GM12878 (cell line): ENCODE measurements around the gene BDKRB2. TPM values are rescaled to one million over a fixed set of nuclear protein-coding genes. Genes with fewer than 3 reads are reported as not detected.

Experiments used
- ATAC-seq: fragments of 200-7000 bp; cut with Tn5 transposase; 3 replicates; pipeline ENCODE4 v1.9.1; 2020; ENCODE audit warnings: mild to moderate bottlenecking, moderate library complexity
- BruUV-seq: library from RNA; stranded (reverse); fragments of 400-500 nt; replicated peaks from 2 replicates; lab custom pipeline; 2021; lab: Mats Ljungman, UMichigan
- CTCF ChIA-PET: fragments of 300-600 bp; sonication (Branson Sonifier 250); formaldehyde crosslinking; extraction: SDS; loops from one replicate; lab custom pipeline; 2021; ENCODE audit warnings: inconsistent platforms; lab: Yijun Ruan, JAX
- POLR2A ChIA-PET: fragments of 350-600 bp; formaldehyde crosslinking; extraction: SDS; loops from one replicate; lab custom pipeline; 2021; ENCODE audit warnings: inconsistent platforms; lab: Charles Lee
- RAD21 ChIA-PET: fragments of 300-600 bp; sonication (Branson Sonifier 250); formaldehyde crosslinking; loops from one replicate; lab custom pipeline; 2023; ENCODE audit warnings: antibody characterized with exemption; ENCODE audit not compliant: unreplicated experiment; lab: Charles Lee
- SMC1A ChIA-PET: fragments of 300-600 bp; sonication (Branson Sonifier 250); formaldehyde crosslinking; loops from one replicate; lab custom pipeline; 2023; ENCODE audit not compliant: unreplicated experiment, uncharacterized antibody; lab: Charles Lee
- DNase-seq: peaks from one replicate; pipeline ENCODE4 v3.0.0-alpha.2; 2011; ENCODE audit warnings: low read depth, low spot score
- FAIRE-seq: peaks from 3 replicates; lab custom pipeline; 2011; peaks lifted over from hg19 to GRCh38; lab: Jason Lieb, UNC
- H2AFZ ChIP-seq: 2 replicates; pipeline ENCODE4 v1.6.0; 2011; ENCODE audit warnings: low read depth, low read length, control low read depth; ENCODE audit not compliant: control insufficient read depth
- H3K27ac ChIP-seq: 2 replicates; pipeline ENCODE4 v1.5.1; 2011; ENCODE audit warnings: control low read depth; ENCODE audit not compliant: control insufficient read depth, insufficient read depth
- H3K27me3 ChIP-seq, 2 experiments: replicated peaks in 1 of 2; 2 replicates each; pipeline versions ENCODE4 v1.6.0 to v1.6.1; 2011; ENCODE audit warnings: low read length in 1 of 2; ENCODE audit not compliant: control insufficient read depth in 2 of 2, insufficient read depth in 2 of 2
- H3K36me3 ChIP-seq, 2 experiments: 2 replicates each; pipeline ENCODE4 v1.5.1; 2011; ENCODE audit warnings: low read length in 1 of 2; ENCODE audit not compliant: control insufficient read depth in 2 of 2, insufficient read depth in 2 of 2
- H3K4me1 ChIP-seq: 2 replicates; pipeline ENCODE4 v1.6.1; 2011; ENCODE audit warnings: mild to moderate bottlenecking, low read length, moderate library complexity, mixed read lengths; ENCODE audit not compliant: control insufficient read depth, insufficient read depth
- H3K4me2 ChIP-seq: 2 replicates; pipeline ENCODE4 v1.6.0; 2011; ENCODE audit warnings: control low read depth; ENCODE audit not compliant: control insufficient read depth, insufficient read depth
- H3K4me3 ChIP-seq: fragments of 200-600 bp; sonication (generic); 2 replicates; pipeline ENCODE4 v1.5.1; 2016
- H3K79me2 ChIP-seq: 2 replicates; pipeline ENCODE4 v1.6.0; 2011; ENCODE audit warnings: low read length; ENCODE audit not compliant: control insufficient read depth, insufficient read depth
- H3K9ac ChIP-seq: 2 replicates; pipeline ENCODE4 v1.8.0; 2011; ENCODE audit warnings: low read length, control low read depth, mixed read lengths; ENCODE audit not compliant: control insufficient read depth, insufficient read depth
- H3K9me3 ChIP-seq: replicated peaks from 3 replicates; pipeline ENCODE4 v1.5.1; 2011; ENCODE audit warnings: mild to moderate bottlenecking, low read length; ENCODE audit not compliant: control insufficient read depth, insufficient read depth
- H4K20me1 ChIP-seq: 2 replicates; pipeline ENCODE4 v1.6.0; 2011; ENCODE audit not compliant: control insufficient read depth, insufficient read depth
- DPF2 ChIP-seq: fragments of 450-650 bp; IDR thresholded peaks from 2 replicates; pipeline ENCODE4 v1.6.1; 2017; ENCODE audit warnings: mild to moderate bottlenecking
- E2F8 ChIP-seq: fragments of 450-650 bp; IDR thresholded peaks from 2 replicates; pipeline ENCODE4 v1.6.1; 2018; ENCODE audit warnings: mild to moderate bottlenecking, low read depth, moderate library complexity; ENCODE audit not compliant: partially characterized antibody
- ELK1 ChIP-seq: IDR thresholded peaks from 2 replicates; pipeline ENCODE4 v1.6.1; 2012; ENCODE audit warnings: low read depth, low read length, improper control_type of control experiment
- IKZF1 ChIP-seq: fragments of 450-650 bp; conservative IDR thresholded peaks from 2 replicates; pipeline ENCODE4 v1.6.1; 2017; ENCODE audit warnings: antibody characterized with exemption, mild to moderate bottlenecking
- NR2F1 ChIP-seq: fragments of 450-650 bp; conservative IDR thresholded peaks from 2 replicates; pipeline ENCODE4 v1.6.1; 2017; ENCODE audit warnings: mild to moderate bottlenecking
- SMC3 ChIP-seq: IDR thresholded peaks from 2 replicates; pipeline ENCODE4 v1.6.1; 2011; ENCODE audit warnings: low read length, improper control_type of control experiment, borderline replicate concordance
- SPI1 ChIP-seq: IDR thresholded peaks from 2 replicates; pipeline ENCODE4 v1.6.1; 2011; ENCODE audit warnings: low read depth, mild to moderate bottlenecking, low read length, moderate library complexity, borderline replicate concordance; ENCODE audit not compliant: insufficient read depth
- ZZZ3 ChIP-seq: IDR thresholded peaks from 2 replicates; pipeline ENCODE4 v1.6.1; 2011; ENCODE audit warnings: low read depth; ENCODE audit not compliant: control insufficient read depth, insufficient read length
- WGBS: methylation state at CpG from one replicate; pipeline ENCODE4 v1.1.6; 2016; ENCODE audit warnings: low lambda C conversion rate; ENCODE audit not compliant: insufficient replicate concordance, insufficient coverage; ENCODE audit errors: missing lambda C conversion rate; 5-methylcytosine and 5-hydroxymethylcytosine counted together
- in situ Hi-C: fragments of 300-500 bp; cut with MboI; formaldehyde crosslinking; loops from 9 replicates; pipeline ENCODE4 v1.14.3; 2018; ENCODE audit warnings: mixed read lengths
- intact Hi-C: fragments of 100-400 bp; cut with micrococcal nuclease; formaldehyde crosslinking; loops from one replicate; pipeline ENCODE4 v1.14.2; 2022; ENCODE audit not compliant: unreplicated experiment
- polyA plus RNA-seq, 11 experiments: library from polyadenylated mRNA; depleted of rRNA in 4 of 11; unstranded in 6 of 11; stranded (reverse) in 5 of 11; fragments of >200 nt; fragmentation: Nextera tagmentation in 4 of 11; fragmentation: Illumina TruSeq in 1 of 11; extraction: Ambion mirVana in 4 of 11; extraction: Trizol in 1 of 11; gene quantifications; 1 replicate in 1 of 11; 2 replicates in 10 of 11; pipeline versions ENCODE4 v1.2.1 to v1.2.3, GENCODE V29; 2011 to 2016; ENCODE audit warnings: inconsistent platforms in 2 of 11, missing spikeins in 2 of 11, low read depth in 1 of 11
- total RNA-seq, 4 experiments: library from RNA; depleted of rRNA in 3 of 4; stranded (reverse); fragments of >200 nt in 3 of 4; fragmentation: Illumina TruSeq in 1 of 4; extraction: Trizol in 1 of 4; gene quantifications; 2 replicates each; pipeline versions ENCODE4 v1.2.1 to v1.2.3, GENCODE V29; 2013 to 2021

BDKRB2 gene
- total and polyA plus RNA-seq, 10 of the 15 experiments (the other 5 are each of a cell fraction or from before 2014, with no cell fraction given): 0.08 TPM; not detected in 9

DNA sequence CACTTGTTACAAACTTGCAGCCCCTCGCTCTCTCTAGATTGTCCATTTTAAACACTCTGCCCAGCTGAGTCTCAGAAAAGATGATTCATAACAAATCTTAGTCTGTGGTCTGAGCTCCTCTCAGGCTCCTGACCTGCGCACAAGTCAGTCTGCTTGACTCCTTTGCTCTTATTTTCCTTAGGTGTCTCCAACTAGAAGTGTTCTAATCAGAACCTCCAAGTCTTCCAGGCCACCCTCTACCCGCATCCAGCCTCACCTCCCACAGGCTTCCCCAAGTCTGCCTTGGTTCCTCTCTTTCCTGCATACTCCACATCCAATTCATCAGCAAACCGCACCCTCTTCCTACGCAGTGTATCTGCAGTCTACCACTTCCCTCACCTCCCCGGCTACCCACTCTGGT, 42.4 kb upstream of the BDKRB2 start:
- POLR2A ChIA-PET: no interaction called here

More for the DNA sequence above, 42.4 kb upstream of the BDKRB2 start:
- ATAC-seq (peak; percentile 52), DNase-seq (no peak), FAIRE-seq (no peak)
- Histone ChIP-seq H2AFZ (no peak overlapping the region), H3K27ac (no peak overlapping the region), H3K4me3 (no peak overlapping the region), H3K36me3 (no peaks in the 10 kb centered on the region), H3K79me2 (no peaks in the 10 kb centered on the region), H3K4me1 (no peaks in the 10 kb centered on the region), H3K9me3 (no peaks in the 10 kb centered on the region), H4K20me1 (no peaks in the 10 kb centered on the region), H3K27me3 (no peaks in the 10 kb centered on the region; a peak in 3 of 4 replicates), H3K9ac (no peak overlapping the region), H3K4me2 (no peak overlapping the region)
- TF ChIP-seq NR2F1 (0 out of 2 replicates have a peak, but pooled peaks have one; percentile 23), E2F8 (no peak), ELK1 (no peak), SMC3 (no peak), SPI1 (no peak), ZZZ3 (no peak), DPF2 (peak; percentile 68; the same call in 1 of the 2 replicates), IKZF1 (peak; percentile 72)
- ChIA-PET SMC1A (no interaction called here), CTCF (no interaction called here), RAD21 (interaction anchor here (0.6 kb wide), 1 partner anchor 81 kb away, joined by 3 read pairs; no protein-coding TSS in a partner anchor)
- no TSS peak for BruUV-seq
- WGBS: 39% methylated on average over 6 of the region's 6 CpGs
- in situ Hi-C loops (no loop called here), intact Hi-C loops (no loop called here)
